HG03196 (cell line): ENCODE data around the gene MYBPC2.
"Not testable (repeated sequence)": the region's sequence is repeated elsewhere in the genome, so short reads cannot be mapped to it uniquely, and the experiment has no call there.

Source experiments
- ATAC-seq: cut with Tn5 transposase; IDR thresholded peaks from one replicate; pipeline ENCODE4 v1.9.1; 2021; ENCODE audit not compliant: unreplicated experiment

MYBPC2 gene

GRCh38 chr19:50432221-50433028 lies at the start of gene MYBPC2:
Gene MYBPC2, plus strand, starts transcription at chr19:50432892. Its CDS starts 62 bp downstream, at chr19:50432954.
- no peak for ATAC-seq

GRCh38 chr19:50383001-50383851 lies 49.5 kb upstream of the MYBPC2 start:
- ATAC-seq = peak; percentile 1

- peak; percentile 64 for ATAC-seq
Observed at GRCh38 chr19:50383852-50384684, 48.6 kb upstream of the MYBPC2 start, which contains the start of gene POLD1. Gene POLD1, plus strand, starts transcription at chr19:50384347. Its CDS starts 14,505 bp downstream, at chr19:50398852.

- no peak for ATAC-seq
Observed at GRCh38 chr19:50384685-50385535, 47.8 kb upstream of the MYBPC2 start.

- ATAC-seq = no peak
Observed at GRCh38 chr19:50387176-50387867, 45.4 kb upstream of the MYBPC2 start.

GRCh38 chr19:50387868-50388245 lies 44.8 kb upstream of the MYBPC2 start:
- no peak for ATAC-seq

- not testable (repeated sequence) for ATAC-seq
Observed at GRCh38 chr19:50390295-50390694, 42.4 kb upstream of the MYBPC2 start.

GRCh38 chr19:50390952-50391351 lies 41.7 kb upstream of the MYBPC2 start:
- not testable (repeated sequence) for ATAC-seq

GRCh38 chr19:50392759-50393158 lies 39.9 kb upstream of the MYBPC2 start:
- no peak for ATAC-seq

- no peak for ATAC-seq
Observed at GRCh38 chr19:50393589-50393988, 39.1 kb upstream of the MYBPC2 start.

GRCh38 chr19:50394017-50394416 lies 38.7 kb upstream of the MYBPC2 start:
- no peak for ATAC-seq

GRCh38 chr19:50398675-50399367 lies 33.9 kb upstream of the MYBPC2 start:
- ATAC-seq = no peak

- no peak for ATAC-seq
Observed at GRCh38 chr19:50399368-50399745, 33.3 kb upstream of the MYBPC2 start.

GRCh38 chr19:50401605-50402450 lies 30.9 kb upstream of the MYBPC2 start:
- ATAC-seq = no peak

GRCh38 chr19:50402544-50403301 lies 30.0 kb upstream of the MYBPC2 start:
- ATAC-seq = no peak

- ATAC-seq = no peak
Observed at GRCh38 chr19:50406156-50406820, 26.4 kb upstream of the MYBPC2 start.

- no peak for ATAC-seq
Observed at GRCh38 chr19:50406829-50407228, 25.9 kb upstream of the MYBPC2 start.
